GM23338 (cell line): ENCODE results near the gene AGPAT4.

ENCODE experiments used
- CTCF ChIP-seq, 2 experiments: fragments of 200-600 bp in 1 of 2; sonication (generic) in 1 of 2; conservative IDR thresholded peaks; 2 replicates each; pipeline versions ENCODE4 v1.5.1 to v1.6.1; 2016 to 2017; ENCODE audit warnings: antibody characterized with exemption in 2 of 2, low read depth in 2 of 2, mild to moderate bottlenecking in 2 of 2, moderate library complexity in 1 of 2
- EZH2 ChIP-seq: fragments of 200-600 bp; sonication (generic); IDR thresholded peaks from one replicate; pipeline ENCODE4 v1.8.0; 2017; ENCODE audit warnings: antibody characterized with exemption, mild to moderate bottlenecking, low read depth; ENCODE audit not compliant: unreplicated experiment
- NANOG ChIP-seq: IDR thresholded peaks from 2 replicates; pipeline ENCODE4 v1.6.1; 2016; ENCODE audit warnings: antibody characterized with exemption, borderline replicate concordance
- POLR2AphosphoS5 ChIP-seq: IDR thresholded peaks from 2 replicates; pipeline ENCODE4 v1.6.1; 2016; ENCODE audit warnings: antibody characterized with exemption, low read depth
- REST ChIP-seq: IDR thresholded peaks from one replicate; pipeline ENCODE4 v1.6.1; 2018; ENCODE audit warnings: antibody characterized with exemption; ENCODE audit not compliant: unreplicated experiment

- TF ChIP-seq NANOG (no peak), CTCF (conservative IDR thresholded peaks at IDR 0.05; ENCODE audit: low read depth in 2 of 2) (no peak), REST (no peak), EZH2 (no peak), POLR2AphosphoS5 (no peak)
Observed at GRCh38 chr6:161246725-161247124, 27.1 kb downstream of the AGPAT4 start.
